Ovary (tissue), 9 donors: ENCODE measurements around the gene PRDM12. TPM values are rescaled to one million over a fixed set of nuclear protein-coding genes. Genes with fewer than 3 reads are reported as not detected.

Experiments used
- DNase-seq, 5 donors: peaks; one replicate each; pipeline ENCODE4 v3.0.0-alpha.2; 2019 to 2020
- H3K27ac ChIP-seq, 2 donors: fragments of 200-600 bp; one replicate each; pipeline versions ENCODE4 v1.5.1 to v1.8.0; 2019 to 2022
- H3K27me3 ChIP-seq: fragments of 200-600 bp; one replicate; pipeline ENCODE4 v1.8.0; 2022
- H3K36me3 ChIP-seq: fragments of 200-600 bp; sonication (generic); one replicate; pipeline ENCODE4 v1.5.1; 2019
- H3K4me1 ChIP-seq: one replicate; pipeline ENCODE4 v1.8.1; 2013; ENCODE audit warnings: mild to moderate bottlenecking, moderate library complexity; ENCODE audit not compliant: insufficient read depth
- H3K4me3 ChIP-seq: fragments of 200-600 bp; sonication (generic); one replicate; pipeline ENCODE4 v1.5.1; 2017
- H3K9me3 ChIP-seq, 2 donors: fragments of 200-600 bp in 1 of 2; sonication (generic) in 1 of 2; one replicate each; pipeline versions ENCODE4 v1.5.1 to v1.8.1; 2013 to 2019; ENCODE audit warnings: mild to moderate bottlenecking in 1 of 2, moderate library complexity in 1 of 2
- EP300 ChIP-seq: sonication (generic); formaldehyde crosslinking; IDR thresholded peaks from one replicate; pipeline ENCODE4 v1.6.1; 2017; ENCODE audit warnings: antibody characterized with exemption
- POLR2A ChIP-seq: fragments of 450-650 bp; IDR thresholded peaks from one replicate; pipeline ENCODE4 v1.6.1; 2017; ENCODE audit warnings: antibody characterized with exemption, mild to moderate bottlenecking, moderate library complexity
- WGBS, 3 donors: extraction: QIAGEN DNeasy Blood & Tissue Kit in 1 of 3; methylation state at CpG; one replicate each; pipeline versions ENCODE4 v1.1.5 to v1.1.7; 2013 to 2017; 5-methylcytosine and 5-hydroxymethylcytosine counted together
- intact Hi-C, 4 donors: fragments of 100-400 bp; cut with DNase I; formaldehyde crosslinking; loops; one replicate each; pipeline versions ENCODE4 v1.11.0 to v1.15.1; 2022 to 2023
- polyA plus RNA-seq, 2 donors: library from polyadenylated mRNA; stranded (reverse); fragments of 200-250 nt in 1 of 2; fragments of 350-450 nt in 1 of 2; fragmentation: Illumina TruSeq in 1 of 2; extraction: RNeasy Lipid Tissue Mini Kit (QIAGEN cat#74804) in 1 of 2; gene quantifications; one replicate each; pipeline ENCODE4 v1.2.3, GENCODE V29; 2013 to 2014
- total RNA-seq, 7 donors: library from RNA; depleted of rRNA in 2 of 7; stranded (reverse); fragments of >200 nt in 2 of 7; fragmentation: NEBNext Ultra II Directional in 3 of 7; extraction: Animal tissue kit (Norgen Biotek cat#: 25700) in 3 of 7; gene quantifications; one replicate each; pipeline versions ENCODE4 v1.1.0 to v1.2.4, GENCODE V29; 2016 to 2023
- TF ChIP-seq, protein P1 (sequence below), 3 donors: fragments of 450-650 bp in 2 of 3; fragments of 200-600 bp in 1 of 3; IDR thresholded peaks; one replicate each; pipeline versions ENCODE4 v1.5.1 to v1.8.0; 2016 to 2022; ENCODE audit warnings: antibody characterized with exemption in 3 of 3, mild to moderate bottlenecking in 1 of 3
- donor health status: DM: no; HTN: no; CAD: no; lungs with moderate emphysema.
- donor health status: DM: no; HTN: no; CAD: no.
- donor health status: Bipolar disorder and iron deficiency.
- donor health status: DM: yes; HTN: yes; CAD: no.
- donor health status: DM: no; HTN: no; CAD: no.
- donor health status: DM: yes; HTN: yes; CAD: no.

PRDM12 gene
- total and polyA plus RNA-seq, 9 donors, result not detected

DNA sequence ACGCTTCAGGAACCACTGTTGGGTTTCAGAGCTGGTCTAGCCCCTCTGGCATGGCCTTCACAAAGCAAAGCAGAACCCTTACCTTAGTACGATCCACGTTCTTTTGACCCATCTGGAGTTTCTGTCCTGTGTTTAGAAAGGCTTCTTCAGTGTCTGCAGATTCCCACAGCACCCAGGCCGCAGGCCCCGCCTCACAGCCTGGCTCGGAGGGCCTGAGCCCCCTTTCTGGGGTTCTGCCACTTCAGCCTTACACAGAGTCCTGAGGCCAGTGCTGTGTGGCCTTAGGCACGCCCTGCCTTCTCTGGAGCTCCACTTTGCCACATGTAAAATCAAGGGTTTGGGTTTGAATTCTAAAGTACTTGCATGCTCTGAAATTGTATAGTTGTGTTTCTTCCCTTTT lies 31.6 kb upstream of the PRDM12 start:
- WGBS, 3 donors, result 92 to 95% (median 92%) methylated on average over 7 of the region's 7 CpGs
- intact Hi-C loops, result no loop called here
- no peak overlapping the region for H3K27ac ChIP-seq
- H3K27me3 ChIP-seq, result no peaks in the 10 kb centered on the region
- no peaks in the 10 kb centered on the region for H3K36me3 ChIP-seq
- H3K9me3 ChIP-seq, result no peaks in the 10 kb centered on the region
- no peak overlapping the region for H3K4me3 ChIP-seq
- TF ChIP-seq, protein P1, sequence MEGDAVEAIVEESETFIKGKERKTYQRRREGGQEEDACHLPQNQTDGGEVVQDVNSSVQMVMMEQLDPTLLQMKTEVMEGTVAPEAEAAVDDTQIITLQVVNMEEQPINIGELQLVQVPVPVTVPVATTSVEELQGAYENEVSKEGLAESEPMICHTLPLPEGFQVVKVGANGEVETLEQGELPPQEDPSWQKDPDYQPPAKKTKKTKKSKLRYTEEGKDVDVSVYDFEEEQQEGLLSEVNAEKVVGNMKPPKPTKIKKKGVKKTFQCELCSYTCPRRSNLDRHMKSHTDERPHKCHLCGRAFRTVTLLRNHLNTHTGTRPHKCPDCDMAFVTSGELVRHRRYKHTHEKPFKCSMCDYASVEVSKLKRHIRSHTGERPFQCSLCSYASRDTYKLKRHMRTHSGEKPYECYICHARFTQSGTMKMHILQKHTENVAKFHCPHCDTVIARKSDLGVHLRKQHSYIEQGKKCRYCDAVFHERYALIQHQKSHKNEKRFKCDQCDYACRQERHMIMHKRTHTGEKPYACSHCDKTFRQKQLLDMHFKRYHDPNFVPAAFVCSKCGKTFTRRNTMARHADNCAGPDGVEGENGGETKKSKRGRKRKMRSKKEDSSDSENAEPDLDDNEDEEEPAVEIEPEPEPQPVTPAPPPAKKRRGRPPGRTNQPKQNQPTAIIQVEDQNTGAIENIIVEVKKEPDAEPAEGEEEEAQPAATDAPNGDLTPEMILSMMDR (IDR thresholded peaks at IDR 0.05), result no peak
- TF ChIP-seq POLR2A (no peak), EP300 (no peak)
- no peaks in the 10 kb centered on the region for H3K4me1 ChIP-seq
- no peak for DNase-seq

DNA sequence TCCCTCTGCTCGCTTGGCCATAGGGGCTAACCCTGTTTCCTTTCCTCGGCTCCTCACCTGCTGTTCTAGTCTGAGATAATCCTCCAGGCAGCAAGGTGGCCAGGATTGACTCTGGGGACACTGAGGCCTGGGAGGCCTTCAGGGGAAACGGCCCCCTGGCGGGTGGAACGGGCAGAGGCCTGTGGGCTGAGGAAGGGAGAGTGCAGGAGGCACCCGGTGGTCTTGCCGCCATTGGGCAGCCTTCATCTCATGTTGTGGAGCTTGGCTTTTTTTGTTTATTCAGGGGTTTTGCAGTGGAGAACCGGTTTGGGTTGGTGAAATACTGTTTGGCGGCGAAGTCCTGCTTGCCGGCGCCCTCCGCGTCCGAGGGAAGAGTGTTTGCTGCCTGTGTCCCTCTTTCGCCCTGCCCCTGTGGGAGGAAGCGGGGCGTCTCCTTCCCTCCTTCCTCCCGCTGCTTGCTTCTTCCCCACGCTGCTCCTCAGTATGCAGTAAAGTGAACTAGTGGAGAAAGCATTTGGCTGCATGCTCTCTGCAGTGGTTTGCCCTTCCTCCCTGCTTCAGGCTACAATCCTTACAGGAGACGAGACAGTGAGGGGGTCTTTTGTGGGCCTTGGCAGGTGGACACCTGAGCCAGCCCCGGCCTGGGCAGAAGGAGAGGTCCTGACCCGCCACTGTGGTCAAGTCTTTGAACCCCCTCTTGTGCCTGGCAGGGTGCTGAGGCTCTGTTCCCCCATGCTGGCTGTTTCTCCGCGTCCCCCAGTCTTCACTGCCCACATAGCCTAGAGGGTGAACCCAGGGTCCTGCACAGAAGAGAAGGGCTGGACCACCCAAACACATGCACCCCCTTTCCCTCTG lies 30.8 kb upstream of the PRDM12 start:
- 87 to 91% (median 90%) methylated on average over 25 of the region's 25 CpGs for WGBS, 3 donors
- Histone ChIP-seq H3K9me3 (no peaks in the 10 kb centered on the region), H3K36me3 (no peaks in the 10 kb centered on the region), H3K4me1 (no peaks in the 10 kb centered on the region), H3K4me3 (no peak overlapping the region), H3K27ac (no peak overlapping the region), H3K27me3 (no peaks in the 10 kb centered on the region)
- intact Hi-C loops, result no loop called here
- no peak for DNase-seq
- TF ChIP-seq EP300 (no peak), POLR2A (no peak)
- TF ChIP-seq, protein P1 (IDR thresholded peaks at IDR 0.05), result no peak

DNA sequence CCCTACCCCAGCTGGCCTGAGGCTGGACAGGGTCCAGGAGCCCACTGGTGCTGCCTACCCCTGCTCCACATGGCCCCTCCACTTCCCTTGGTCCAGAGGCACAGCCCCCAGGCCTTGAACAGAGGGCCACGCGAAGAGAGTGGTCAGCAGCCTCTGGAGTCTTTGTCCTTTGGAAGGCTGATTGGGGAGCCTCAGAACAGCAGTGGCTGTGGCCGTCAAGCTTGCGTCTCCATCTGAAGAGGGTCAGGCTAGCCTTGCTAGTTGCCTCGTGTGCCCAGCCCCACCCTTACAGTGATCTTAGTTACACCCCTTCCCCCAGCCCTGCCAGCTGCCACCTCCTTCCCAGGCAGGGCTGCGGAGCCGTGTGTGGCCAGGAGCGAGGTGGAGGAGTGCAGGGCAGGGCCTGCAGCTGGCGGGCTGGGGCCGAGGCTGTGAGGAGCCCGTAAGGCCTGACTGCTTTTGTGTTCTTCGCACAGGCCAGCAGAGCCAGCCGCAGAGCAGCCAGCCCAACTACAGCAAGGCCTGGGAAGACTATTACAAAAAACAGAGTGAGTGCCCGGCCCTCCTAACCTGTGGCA lies 30.1 kb upstream of the PRDM12 start:
- H3K36me3 ChIP-seq, result no peaks in the 10 kb centered on the region
- no peaks in the 10 kb centered on the region for H3K27me3 ChIP-seq
- no peak for DNase-seq
- no peak overlapping the region for H3K27ac ChIP-seq
- intact Hi-C loops, result no loop called here
- no peak for TF ChIP-seq EP300
- TF ChIP-seq, protein P1 (IDR thresholded peaks at IDR 0.05), result no peak
- TF ChIP-seq POLR2A, result no peak
- 81 to 89% (median 88%) methylated on average over 14 of the region's 14 CpGs for WGBS, 3 donors
- no peaks in the 10 kb centered on the region for H3K9me3 ChIP-seq
- H3K4me1 ChIP-seq, result no peaks in the 10 kb centered on the region
- no peak overlapping the region for H3K4me3 ChIP-seq

DNA sequence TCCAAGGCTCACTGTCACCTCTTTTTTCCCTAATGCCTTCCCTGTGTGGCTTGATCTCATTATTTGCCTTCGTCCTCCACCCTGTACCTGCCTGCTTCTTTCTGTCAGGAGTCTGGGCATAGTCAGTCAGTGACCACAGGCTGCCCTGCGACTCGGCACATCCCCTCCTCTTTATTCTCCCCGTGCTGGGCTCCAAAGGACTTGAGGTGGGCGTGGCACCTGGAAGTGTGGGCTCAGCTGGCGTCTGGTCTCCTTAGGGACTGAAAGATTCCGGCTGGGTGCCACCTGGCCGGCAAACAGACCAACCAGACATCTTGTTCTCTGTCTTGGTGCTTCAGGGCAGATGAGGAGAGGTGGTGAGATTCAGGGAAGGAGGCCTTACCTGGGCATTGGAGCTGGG lies 29.6 kb upstream of the PRDM12 start:
- intact Hi-C loops, result no loop called here
- Histone ChIP-seq H3K36me3 (no peaks in the 10 kb centered on the region), H3K27ac (no peak overlapping the region), H3K27me3 (no peaks in the 10 kb centered on the region), H3K9me3 (no peaks in the 10 kb centered on the region), H3K4me3 (no peak overlapping the region), H3K4me1 (no peaks in the 10 kb centered on the region)
- no peak for DNase-seq
- 84 to 87% (median 84%) methylated on average over 8 of the region's 8 CpGs for WGBS, 3 donors
- TF ChIP-seq EP300 (no peak), POLR2A (no peak)
- TF ChIP-seq, protein P1 (IDR thresholded peaks at IDR 0.05), result no peak
